Mononuclear cell (primary cell): ENCODE results near the gene SPDYE9. TPM values are rescaled to one million over a fixed set of nuclear protein-coding genes. Genes with fewer than 3 reads are reported as not detected.
"Not testable (repeated sequence)": the region's sequence is repeated elsewhere in the genome, so short reads cannot be mapped to it uniquely, and the experiment has no call there.

Experiments
- H3K27me3 ChIP-seq: 2 replicates; pipeline ENCODE4 v1.6.0; 2011; ENCODE audit warnings: low read length, control low read depth; ENCODE audit not compliant: insufficient read depth
- H3K4me1 ChIP-seq: 2 replicates; pipeline ENCODE4 v1.5.1; 2011; ENCODE audit warnings: mild to moderate bottlenecking, low read length, control low read depth; ENCODE audit not compliant: insufficient read depth
- H3K4me3 ChIP-seq: 2 replicates; pipeline ENCODE4 v1.5.1; 2011; ENCODE audit warnings: mild to moderate bottlenecking, low read length, moderate library complexity
- H3K9me3 ChIP-seq: 2 replicates; pipeline ENCODE4 v1.5.1; 2011; ENCODE audit warnings: low read depth, mild to moderate bottlenecking, control low read depth, low read length
- total RNA-seq: library from RNA; depleted of rRNA; stranded (reverse); fragments of >200 nt; gene quantifications from one replicate; pipeline ENCODE4 v1.2.3, GENCODE V29; 2012

SPDYE9 gene
- total RNA-seq: not detected

DNA sequence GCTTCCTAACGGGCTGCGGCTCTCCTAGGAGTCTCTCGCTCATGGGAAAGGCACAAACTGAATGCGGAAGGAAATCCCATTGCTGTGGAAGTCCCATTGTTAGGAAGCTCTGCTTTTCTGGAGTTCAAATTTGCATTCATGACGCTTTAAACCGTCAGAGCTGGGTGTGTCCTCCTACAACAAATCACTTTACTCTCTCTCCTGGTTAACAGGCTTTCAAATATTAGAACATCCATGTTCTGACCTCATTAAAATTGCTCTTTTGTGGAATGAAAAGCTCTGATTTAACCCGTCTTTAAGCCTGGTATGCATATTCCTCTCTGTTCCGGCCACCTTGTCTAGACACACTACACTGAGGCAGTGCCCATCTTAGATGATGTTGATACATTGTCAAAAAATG lies at the start of gene SPDYE9:
Gene SPDYE9 (minus strand): TSS at position 101 of the 400 bp plus-strand sequence. CDS start 1,800 bp downstream, outside the sequence.
- H3K4me3 ChIP-seq, H3K9me3 ChIP-seq, H3K4me1 ChIP-seq, H3K27me3 ChIP-seq: not testable (repeated sequence)

DNA sequence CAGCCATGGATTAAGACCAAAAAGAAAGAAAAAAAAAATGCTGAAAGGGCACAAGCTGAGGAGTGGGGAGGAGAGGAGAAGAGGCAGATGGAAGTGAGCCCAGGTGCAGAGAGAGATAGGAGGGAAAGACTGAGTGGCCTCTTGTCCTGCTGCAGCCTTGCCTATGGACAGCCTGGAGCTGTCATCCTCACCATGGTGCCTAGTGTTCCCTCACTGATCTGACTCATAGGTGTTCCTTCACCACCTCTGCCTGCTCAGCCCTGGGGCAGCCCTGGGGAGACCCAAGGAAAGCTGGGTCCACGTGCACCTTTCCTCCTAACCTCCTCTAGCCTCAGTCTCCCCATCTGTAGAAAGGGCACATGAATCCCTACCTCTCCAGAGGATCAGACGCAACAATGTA lies 49.0 kb upstream of the SPDYE9 start:
- H3K27me3 ChIP-seq, H3K9me3 ChIP-seq, H3K4me3 ChIP-seq, H3K4me1 ChIP-seq: not testable (repeated sequence)

DNA sequence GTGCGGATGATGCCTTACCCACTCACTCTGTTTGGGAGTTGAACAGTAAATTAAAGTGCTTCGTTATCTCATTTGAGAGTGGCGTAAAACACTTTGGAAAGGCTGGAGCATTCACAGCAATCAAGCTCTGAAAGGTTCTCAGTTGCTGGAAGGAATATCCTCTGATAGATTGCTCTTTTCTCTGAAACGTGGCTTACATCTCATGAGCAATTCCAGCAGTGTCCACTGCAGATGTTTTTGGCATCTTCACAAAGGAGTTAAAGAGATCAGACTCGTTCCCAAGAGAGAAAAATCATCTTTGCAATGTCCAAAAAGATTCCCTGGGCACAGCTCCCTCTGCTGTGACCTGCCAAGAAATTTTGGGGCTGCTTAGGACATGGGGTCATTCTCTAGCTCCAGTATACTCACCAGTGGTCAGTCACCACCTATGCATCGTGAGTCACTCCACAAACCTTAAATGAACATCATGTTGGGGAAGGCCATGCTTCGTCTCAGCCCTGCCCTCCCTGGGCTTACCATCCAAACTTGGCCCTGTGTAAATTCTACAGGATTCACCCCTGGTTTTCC lies 46.9 kb upstream of the SPDYE9 start:
- H3K4me3 ChIP-seq, H3K4me1 ChIP-seq, H3K27me3 ChIP-seq, H3K9me3 ChIP-seq: not testable (repeated sequence)

DNA sequence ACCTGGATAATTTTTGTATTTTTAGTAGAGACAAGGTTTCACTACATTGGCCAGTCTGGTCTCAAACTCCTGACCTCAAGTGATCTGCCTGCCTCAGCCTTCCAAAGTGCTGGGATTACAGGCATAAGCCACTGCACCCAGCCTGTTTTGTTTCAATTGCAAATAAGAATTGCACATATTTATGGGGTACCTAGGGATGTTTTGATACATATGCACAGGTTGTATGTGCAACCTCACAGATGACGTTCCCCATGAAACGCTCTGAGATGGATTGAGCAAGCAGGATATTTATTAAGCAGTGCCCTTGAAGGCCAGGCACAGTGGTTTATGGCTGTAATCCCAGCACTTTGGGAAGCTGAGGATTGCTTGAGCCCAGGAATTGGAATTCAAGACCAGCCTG lies 44.8 kb upstream of the SPDYE9 start:
- H3K4me1 ChIP-seq, H3K4me3 ChIP-seq: not testable (repeated sequence)

DNA sequence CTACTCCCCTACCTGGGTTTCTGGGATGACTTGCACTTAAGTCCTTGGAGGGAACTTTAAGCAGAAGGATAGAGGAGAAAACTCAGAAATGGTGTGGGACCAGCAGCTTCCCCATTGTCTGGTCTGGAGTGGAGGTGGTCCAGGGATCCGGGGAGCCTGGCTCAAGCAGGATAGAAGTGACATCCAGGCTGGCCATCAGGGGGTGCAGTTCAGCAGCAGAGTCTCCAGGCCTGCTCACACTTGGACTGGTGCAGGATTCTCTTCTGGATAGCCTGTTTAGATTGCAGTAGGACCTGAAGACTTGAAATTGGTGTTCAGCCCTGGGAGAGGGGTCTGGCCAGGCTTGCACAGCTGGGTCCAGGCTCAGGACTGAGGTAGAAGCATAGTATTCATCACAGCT lies 38.3 kb upstream of the SPDYE9 start:
- not testable (repeated sequence) for H3K4me3 ChIP-seq, H3K27me3 ChIP-seq, H3K4me1 ChIP-seq

More for the DNA sequence above, 44.8 kb upstream of the SPDYE9 start:
- not testable (repeated sequence) for H3K27me3 ChIP-seq, H3K9me3 ChIP-seq

GRCh38 chr7:73122778-73123447 lies 37.1 kb upstream of the SPDYE9 start:
- not testable (repeated sequence) for H3K27me3 ChIP-seq, H3K9me3 ChIP-seq, H3K4me1 ChIP-seq, H3K4me3 ChIP-seq

More for the DNA sequence above, 38.3 kb upstream of the SPDYE9 start:
- not testable (repeated sequence) for H3K9me3 ChIP-seq

DNA sequence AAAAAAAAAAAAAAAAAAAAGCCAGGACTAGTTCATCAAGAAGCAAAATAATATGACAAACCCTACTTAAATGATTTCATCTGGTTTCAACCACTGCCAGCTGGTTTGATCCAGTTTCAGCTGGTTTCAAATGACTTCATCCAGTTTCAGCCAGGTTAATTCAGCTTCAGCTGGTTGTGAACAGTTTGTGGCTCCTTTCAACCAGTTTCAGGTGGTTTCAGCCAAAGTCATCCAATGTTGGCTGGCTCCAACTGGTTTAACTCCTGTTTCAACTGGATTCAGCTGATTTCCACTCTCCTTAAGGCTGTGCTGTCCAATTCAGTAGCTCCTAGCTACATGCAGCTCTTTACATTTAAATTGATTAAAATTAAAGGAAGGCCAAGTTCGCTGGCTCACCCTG lies 32.3 kb upstream of the SPDYE9 start:
- H3K4me3 ChIP-seq, H3K27me3 ChIP-seq, H3K4me1 ChIP-seq, H3K9me3 ChIP-seq: not testable (repeated sequence)

GRCh38 chr7:73057811-73058210 lies 28.0 kb downstream of the SPDYE9 start, which contains the start of gene SPDYE11:
TSS of gene SPDYE11 (minus strand) at chr7:73057911. CDS start at chr7:73056111, 1,800 bp downstream.
- not testable (repeated sequence) for H3K4me3 ChIP-seq, H3K9me3 ChIP-seq, H3K4me1 ChIP-seq, H3K27me3 ChIP-seq

DNA sequence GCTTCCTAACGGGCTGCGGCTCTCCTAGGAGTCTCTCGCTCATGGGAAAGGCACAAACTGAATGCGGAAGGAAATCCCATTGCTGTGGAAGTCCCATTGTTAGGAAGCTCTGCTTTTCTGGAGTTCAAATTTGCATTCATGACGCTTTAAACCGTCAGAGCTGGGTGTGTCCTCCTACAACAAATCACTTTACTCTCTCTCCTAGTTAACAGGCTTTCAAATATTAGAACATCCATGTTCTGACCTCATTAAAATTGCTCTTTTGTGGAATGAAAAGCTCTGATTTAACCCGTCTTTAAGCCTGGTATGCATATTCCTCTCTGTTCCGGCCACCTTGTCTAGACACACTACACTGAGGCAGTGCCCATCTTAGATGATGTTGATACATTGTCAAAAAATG lies 56.2 kb downstream of the SPDYE9 start, which contains the start of gene SPDYE8:
Gene SPDYE8 (minus strand): TSS at position 101 of the 400 bp plus-strand sequence. CDS start 1,800 bp downstream, outside the sequence.
- H3K9me3 ChIP-seq, H3K27me3 ChIP-seq: not testable (repeated sequence)

More for the DNA sequence above, 56.2 kb downstream of the SPDYE9 start, which contains the start of gene SPDYE8:
- H3K4me3 ChIP-seq, H3K4me1 ChIP-seq: not testable (repeated sequence)

Other genes starting within 250 kb of the SPDYE9 start
- 17.4 TPM for gene POM121, start 160.9 kb downstream of the SPDYE9 start, total RNA-seq
- 0.21 TPM for gene TRIM74, start 116.6 kb downstream of the SPDYE9 start, total RNA-seq
- not detected for gene SPDYE8, start 56.3 kb downstream of the SPDYE9 start, total RNA-seq
- gene SPDYE11, start 28.1 kb downstream of the SPDYE9 start, total RNA-seq: not detected
- gene NSUN5, start 222.8 kb upstream of the SPDYE9 start, total RNA-seq: 12.9 TPM
- not detected for gene TRIM50, start 242.0 kb upstream of the SPDYE9 start, total RNA-seq
- gene FKBP6, start 242.1 kb upstream of the SPDYE9 start, total RNA-seq: not detected